GM12865 (cell line): Measurements from ENCODE around the gene TNIP1.

Source experiments
- DNase-seq: peaks from one replicate; pipeline ENCODE4 v3.0.0; 2010; ENCODE audit warnings: low read depth
- H3K4me3 ChIP-seq: 2 replicates; pipeline ENCODE4 v1.5.1; 2011; ENCODE audit warnings: mild to moderate bottlenecking, low read depth, low read length, control low read depth
- CTCF ChIP-seq: IDR thresholded peaks from 2 replicates; pipeline ENCODE4 v1.5.1; 2011; ENCODE audit warnings: low read length, control low read depth, low read depth, inconsistent platforms; ENCODE audit not compliant: insufficient read depth; ENCODE audit errors: missing control alignments

Gene TNIP1

GRCh38 chr5:151019331-151019730 is 61.5 kb downstream of the TNIP1 start:
- no peak overlapping the region for H3K4me3 ChIP-seq
- DNase-seq = no peak
- TF ChIP-seq CTCF = no peak

GRCh38 chr5:151018846-151019245 is 62.0 kb downstream of the TNIP1 start:
- DNase-seq = no peak
- H3K4me3 ChIP-seq = no peak overlapping the region
- TF ChIP-seq CTCF = no peak

GRCh38 chr5:151017897-151018296 is 62.9 kb downstream of the TNIP1 start:
- no peak for DNase-seq
- TF ChIP-seq CTCF = no peak

GRCh38 chr5:151016700-151017099 is 64.1 kb downstream of the TNIP1 start:
- DNase-seq = no peak
- no peak for TF ChIP-seq CTCF
- no peak overlapping the region for H3K4me3 ChIP-seq

More at GRCh38 chr5:151017897-151018296, 62.9 kb downstream of the TNIP1 start:
- H3K4me3 ChIP-seq = no peak overlapping the region

GRCh38 chr5:151015974-151016587 is 64.8 kb downstream of the TNIP1 start:
- no peak for TF ChIP-seq CTCF

GRCh38 chr5:151014680-151015343 is 66.0 kb downstream of the TNIP1 start:
- no peak overlapping the region for H3K4me3 ChIP-seq
- TF ChIP-seq CTCF = no peak
- no peak for DNase-seq

More at GRCh38 chr5:151015974-151016587, 64.8 kb downstream of the TNIP1 start:
- no peak overlapping the region for H3K4me3 ChIP-seq
- DNase-seq = no peak
